GM19023 (cell line): ENCODE measurements around the gene SLC38A4.
"Not testable (repeated sequence)": the region's sequence is repeated elsewhere in the genome, so short reads cannot be mapped to it uniquely, and the experiment has no call there.

Experiments
- ATAC-seq: cut with Tn5 transposase; IDR thresholded peaks from one replicate; pipeline ENCODE4 v1.9.1; 2021; ENCODE audit warnings: mild to moderate bottlenecking, moderate library complexity; ENCODE audit not compliant: unreplicated experiment

SLC38A4 gene

DNA sequence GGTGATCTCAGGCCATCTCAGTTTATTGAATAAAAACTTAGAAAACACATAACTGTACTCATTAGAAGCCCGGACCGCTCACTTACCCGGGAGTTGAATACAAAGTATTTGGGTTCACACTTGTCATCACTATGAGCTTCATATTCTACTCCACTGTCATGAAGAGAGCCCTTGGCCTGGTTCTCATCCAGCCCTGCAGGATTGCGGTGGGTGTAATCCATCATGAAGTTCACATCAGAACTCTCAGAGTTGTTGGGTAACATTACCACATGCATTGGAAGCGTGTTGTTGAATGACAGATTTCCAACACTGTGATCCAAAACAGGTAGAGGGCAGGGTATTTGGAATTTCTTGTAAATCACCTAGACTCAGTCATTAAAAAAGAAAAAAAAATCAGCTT, 47.4 kb downstream of the SLC38A4 start:
- ATAC-seq: no peak

DNA sequence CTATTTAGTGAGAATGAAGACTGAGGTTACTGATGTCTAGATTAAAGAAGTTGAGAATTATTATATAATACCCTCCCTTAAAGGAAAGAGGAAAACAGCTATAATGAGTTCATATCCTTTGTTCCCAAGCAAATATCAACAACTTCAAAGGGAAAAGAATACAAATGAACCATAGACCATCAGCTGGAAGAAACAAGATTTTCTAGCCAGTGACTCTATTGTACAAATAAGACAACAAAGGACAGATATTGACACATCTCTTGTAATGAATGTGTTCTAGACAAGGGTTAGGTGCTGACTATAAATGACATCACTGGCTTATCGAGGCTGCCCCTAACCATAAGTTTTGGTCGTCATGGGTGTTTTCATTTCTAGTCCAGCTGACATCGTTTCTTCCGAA, 48.2 kb downstream of the SLC38A4 start:
- no peak for ATAC-seq

DNA sequence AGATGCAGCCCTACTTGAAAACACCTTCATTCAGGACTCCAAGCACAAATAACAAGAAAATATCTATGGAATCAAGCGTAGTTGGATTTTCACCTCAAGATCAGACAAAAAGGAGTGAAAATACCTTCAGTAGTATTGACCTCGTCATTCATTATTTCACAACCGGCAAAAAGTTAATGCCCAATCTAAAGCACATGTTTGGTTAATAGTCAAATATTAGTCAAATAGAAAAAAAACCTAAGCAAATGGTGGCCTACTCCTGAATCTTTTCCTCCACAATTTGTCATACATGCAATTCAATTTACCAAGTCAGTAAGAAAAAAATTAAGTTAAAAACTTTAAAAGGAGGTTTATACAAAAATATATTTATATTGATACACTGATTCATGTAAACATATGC, 50.0 kb downstream of the SLC38A4 start:
- no peak for ATAC-seq

GRCh38 chr12:46774322-46774633, 51.5 kb downstream of the SLC38A4 start:
- ATAC-seq: no peak

- no peak for ATAC-seq
Measured at GRCh38 chr12:46773586-46774321, 52.0 kb downstream of the SLC38A4 start.

DNA sequence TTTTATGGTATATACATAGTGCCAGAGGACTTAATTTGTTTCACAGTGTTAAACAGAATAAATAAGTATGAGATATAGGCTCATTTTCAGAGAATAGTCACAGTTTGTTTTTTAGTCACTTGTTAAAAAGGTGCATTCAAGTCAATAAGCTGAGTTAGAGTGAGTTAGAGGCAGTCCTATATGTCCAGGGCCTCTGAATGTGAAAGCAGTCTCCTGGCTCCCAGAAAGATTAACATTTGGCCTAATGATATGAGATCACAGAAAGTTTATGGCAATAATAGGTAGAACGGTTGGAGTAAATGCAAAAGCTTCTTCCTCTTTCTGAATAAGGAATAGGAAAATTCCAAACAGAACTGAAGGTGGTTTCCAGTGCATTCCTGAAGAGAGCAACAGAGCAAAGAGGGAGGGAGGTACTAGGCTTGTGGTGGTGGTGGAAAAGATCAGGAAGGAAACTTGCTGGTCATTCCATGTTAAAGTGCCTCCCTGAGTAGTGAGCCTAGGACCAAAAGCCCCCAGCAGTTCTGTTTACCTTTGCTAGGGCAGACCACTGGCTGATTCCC, 54.4 kb downstream of the SLC38A4 start:
- ATAC-seq: no peak

- no peak for ATAC-seq
Measured at GRCh38 chr12:46770501-46771183, 55.2 kb downstream of the SLC38A4 start.

DNA sequence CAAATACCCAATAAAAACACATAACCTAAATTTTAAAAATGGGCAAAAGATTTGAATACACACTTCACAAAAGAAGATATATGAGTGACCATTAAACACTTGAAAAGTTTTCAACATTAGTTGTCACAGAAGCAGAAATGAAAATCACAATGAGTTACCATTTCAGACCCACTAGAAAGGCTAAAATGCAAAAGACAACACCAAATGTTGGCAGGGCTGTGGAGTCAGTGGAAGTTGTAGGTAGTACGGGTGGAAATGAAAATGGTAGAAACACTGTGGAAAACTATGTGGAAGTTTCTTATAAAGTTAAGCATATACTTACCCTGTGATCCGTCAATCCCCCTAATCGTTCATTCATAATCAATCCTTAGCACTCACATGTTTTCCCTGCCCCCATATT, 61.8 kb downstream of the SLC38A4 start:
- no peak for ATAC-seq

- ATAC-seq: no peak
Measured at GRCh38 chr12:46763230-46763629, 62.6 kb downstream of the SLC38A4 start.

DNA sequence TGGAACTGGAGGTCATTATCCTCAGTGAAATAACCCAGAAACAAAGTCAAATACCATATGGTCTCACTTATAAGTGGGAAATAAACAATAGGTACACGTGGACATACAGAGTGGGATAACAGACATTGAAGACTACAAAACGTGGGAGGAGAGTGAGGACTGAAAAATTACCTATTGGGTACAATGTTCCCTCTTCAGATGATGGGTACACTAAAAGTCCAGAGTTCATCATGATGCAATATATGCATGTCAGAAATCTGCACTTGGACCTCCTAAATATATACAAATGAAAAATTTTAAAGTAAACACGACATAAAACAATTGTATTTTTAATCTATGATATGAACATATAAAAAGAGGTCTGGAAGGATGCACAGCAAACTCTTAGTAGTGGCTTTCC, 71.2 kb downstream of the SLC38A4 start:
- ATAC-seq: no peak

- ATAC-seq: no peak
Measured at GRCh38 chr12:46752396-46752795, 73.4 kb downstream of the SLC38A4 start.

DNA sequence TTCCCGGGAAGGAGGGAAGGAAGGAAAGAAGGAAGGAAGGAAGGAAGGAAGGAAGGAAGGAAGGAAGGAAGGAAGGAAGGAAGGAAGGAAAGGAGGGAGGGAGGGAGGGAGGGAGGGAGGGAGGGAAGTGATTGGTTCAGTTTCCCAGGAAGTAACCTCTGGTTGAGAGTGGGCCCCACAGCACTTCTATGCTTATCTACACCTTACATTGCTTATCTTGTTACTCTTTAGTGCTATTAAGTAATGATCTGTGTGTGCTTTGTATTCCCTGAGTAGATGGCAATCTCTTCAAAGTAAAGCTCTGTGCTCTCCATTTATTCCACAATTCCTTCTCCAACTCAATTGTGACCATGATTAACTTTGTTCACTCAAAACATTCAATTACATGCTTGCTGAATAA, 74.6 kb downstream of the SLC38A4 start:
- no peak for ATAC-seq

GRCh38 chr12:46749322-46749721, 76.5 kb downstream of the SLC38A4 start:
- no peak for ATAC-seq

GRCh38 chr12:46744283-46744682, 81.5 kb downstream of the SLC38A4 start:
- ATAC-seq: no peak

DNA sequence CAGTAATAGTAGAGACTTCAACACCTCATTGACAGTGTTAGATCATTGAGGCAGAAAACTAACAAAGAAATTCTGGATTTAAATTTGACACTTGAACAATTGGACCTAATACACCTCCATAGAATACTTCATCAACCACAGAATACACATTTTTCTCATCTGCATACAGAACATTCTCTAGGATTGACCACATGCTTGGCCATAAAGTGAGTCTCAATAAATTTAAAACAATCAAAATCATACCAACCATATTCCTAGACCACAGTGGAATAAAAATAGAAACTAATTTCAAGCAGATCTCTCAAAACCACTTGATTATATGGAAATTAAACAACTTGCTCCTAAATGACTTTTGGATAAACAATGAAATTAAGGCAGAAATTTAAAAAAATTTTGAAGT, 82.3 kb downstream of the SLC38A4 start:
- no peak for ATAC-seq

DNA sequence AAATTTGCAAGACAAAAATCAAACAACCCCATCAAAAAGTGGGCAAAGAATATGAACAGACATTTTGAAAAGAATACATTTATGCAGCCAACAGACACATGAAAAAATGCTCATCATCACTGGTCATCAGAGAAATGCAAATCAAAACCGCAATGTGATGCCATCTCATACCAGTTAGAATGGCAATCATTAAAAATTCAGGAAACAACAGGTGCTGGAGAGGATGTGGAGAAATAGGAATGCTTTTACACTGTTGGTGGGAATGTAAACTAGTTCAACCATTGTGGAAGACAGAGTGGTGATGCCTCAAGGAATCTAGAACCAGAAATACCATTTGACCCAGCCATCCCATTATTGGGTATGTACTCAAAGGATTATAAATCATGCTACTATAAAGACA, 83.5 kb downstream of the SLC38A4 start:
- not testable (repeated sequence) for ATAC-seq

DNA sequence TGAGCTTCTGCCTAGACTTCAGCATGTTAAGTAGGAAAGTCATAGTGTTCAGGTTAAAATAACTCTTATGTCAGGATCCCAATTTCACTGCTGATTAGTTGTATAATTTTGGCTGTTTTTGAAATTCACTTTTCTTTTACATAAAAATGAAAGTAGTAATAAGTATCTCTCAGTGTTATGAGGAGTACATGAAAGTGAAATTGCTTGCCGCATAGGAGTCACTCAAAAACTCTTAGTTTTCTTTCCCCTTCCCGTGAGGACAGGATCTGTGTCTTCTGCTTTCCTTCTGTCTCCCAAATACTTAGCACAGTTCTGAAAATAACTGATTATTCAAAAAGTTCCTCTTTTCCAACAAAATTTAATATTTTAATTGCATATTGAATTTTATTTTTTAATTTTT, 100.5 kb downstream of the SLC38A4 start:
- ATAC-seq: no peak

GRCh38 chr12:46723629-46724419, 102.0 kb downstream of the SLC38A4 start:
- ATAC-seq: no peak

GRCh38 chr12:46722394-46723185, 103.2 kb downstream of the SLC38A4 start:
- ATAC-seq: no peak

- ATAC-seq: no peak
Measured at GRCh38 chr12:46718495-46718894, 107.3 kb downstream of the SLC38A4 start.

- no peak for ATAC-seq
Measured at GRCh38 chr12:46717868-46718267, 107.9 kb downstream of the SLC38A4 start.
